NCI-H146 (cell line): ENCODE measurements around the gene ZNF595.
"Not testable (repeated sequence)": the region's sequence is repeated elsewhere in the genome, so short reads cannot be mapped to it uniquely, and the experiment has no call there.

Experiments used
- DNase-seq: peaks from one replicate; lab custom pipeline; 2025; lab: John Stamatoyannopoulos, UW

ZNF595 gene

DNA sequence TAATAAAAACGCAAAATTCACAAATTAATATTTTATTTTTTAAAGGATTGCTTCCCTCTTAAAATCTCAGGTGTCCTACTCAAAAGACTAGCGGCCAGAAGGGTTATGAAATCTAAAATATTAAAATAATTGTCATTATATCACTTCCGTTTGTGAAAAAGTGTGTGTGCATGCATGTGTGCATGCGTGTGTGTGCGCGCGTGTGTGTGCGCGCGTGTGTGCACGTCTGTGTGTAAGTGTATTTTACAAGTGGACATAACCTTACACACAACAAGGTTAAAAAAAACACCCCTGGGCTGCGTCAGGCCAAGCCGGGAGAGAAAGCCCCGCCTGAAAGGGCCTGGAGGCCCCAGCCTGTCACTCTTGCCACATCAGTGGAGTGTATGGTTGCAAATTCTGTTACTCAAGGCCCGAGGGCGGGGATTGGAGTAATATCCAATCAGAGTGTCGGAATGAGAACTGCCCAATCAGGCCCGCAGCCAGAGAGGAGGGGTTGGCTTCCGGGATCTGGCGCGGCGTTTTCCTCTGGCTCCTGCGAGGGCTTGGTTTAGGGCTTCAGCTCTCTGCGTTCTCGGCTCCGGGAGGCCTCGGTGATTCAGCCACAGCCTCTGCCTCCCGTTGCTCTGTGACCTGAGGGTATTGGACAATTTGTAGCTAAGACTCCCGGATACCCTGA is at the start of gene ZNF595:
ZNF595 (plus strand) TSS at position 518 of the 676 bp plus-strand sequence. CDS start 168 bp downstream, outside the sequence.
- not testable (repeated sequence) for DNase-seq

DNA sequence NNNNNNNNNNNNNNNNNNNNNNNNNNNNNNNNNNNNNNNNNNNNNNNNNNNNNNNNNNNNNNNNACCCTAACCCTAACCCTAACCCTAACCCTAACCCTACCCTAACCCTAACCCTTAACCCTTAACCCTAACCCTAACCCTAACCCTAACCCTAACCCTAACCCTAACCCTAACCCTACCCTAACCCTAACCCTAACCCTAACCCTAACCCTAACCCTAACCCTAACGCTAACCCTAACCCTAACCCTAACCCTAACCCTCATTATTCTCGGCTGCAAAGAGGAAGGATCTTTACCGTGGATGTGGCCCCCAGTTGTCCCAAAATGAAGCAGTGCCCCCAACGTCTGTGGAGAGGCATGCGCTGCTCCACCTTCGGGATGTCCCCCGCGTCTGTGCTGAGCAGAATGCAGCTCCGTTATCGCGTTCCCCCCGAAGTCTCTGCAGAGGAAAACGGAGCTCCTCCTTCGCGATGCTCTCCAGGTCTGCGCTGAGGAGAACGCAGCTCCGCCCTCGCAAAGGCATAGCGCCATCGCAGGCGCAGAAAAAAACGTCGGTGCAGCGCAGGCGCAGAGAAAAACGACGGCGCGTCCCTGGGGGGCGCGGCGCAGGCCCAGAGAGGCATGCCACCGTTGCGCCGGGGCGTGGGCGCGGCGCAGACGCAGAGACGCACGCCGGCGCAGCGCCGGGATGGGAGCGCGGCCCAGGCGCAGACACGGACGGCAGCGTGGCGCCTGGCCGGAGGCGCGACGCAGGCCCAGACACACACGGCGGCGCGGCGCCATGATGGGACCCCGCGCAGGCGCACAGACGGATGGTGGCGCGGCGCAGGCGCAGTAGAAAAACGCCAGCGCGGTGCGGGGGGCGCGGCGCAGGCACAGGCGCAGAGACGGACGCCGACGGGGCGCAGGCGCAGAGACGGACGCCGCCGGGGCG is 42.9 kb upstream of the ZNF595 start:
- not testable (repeated sequence) for DNase-seq

DNA sequence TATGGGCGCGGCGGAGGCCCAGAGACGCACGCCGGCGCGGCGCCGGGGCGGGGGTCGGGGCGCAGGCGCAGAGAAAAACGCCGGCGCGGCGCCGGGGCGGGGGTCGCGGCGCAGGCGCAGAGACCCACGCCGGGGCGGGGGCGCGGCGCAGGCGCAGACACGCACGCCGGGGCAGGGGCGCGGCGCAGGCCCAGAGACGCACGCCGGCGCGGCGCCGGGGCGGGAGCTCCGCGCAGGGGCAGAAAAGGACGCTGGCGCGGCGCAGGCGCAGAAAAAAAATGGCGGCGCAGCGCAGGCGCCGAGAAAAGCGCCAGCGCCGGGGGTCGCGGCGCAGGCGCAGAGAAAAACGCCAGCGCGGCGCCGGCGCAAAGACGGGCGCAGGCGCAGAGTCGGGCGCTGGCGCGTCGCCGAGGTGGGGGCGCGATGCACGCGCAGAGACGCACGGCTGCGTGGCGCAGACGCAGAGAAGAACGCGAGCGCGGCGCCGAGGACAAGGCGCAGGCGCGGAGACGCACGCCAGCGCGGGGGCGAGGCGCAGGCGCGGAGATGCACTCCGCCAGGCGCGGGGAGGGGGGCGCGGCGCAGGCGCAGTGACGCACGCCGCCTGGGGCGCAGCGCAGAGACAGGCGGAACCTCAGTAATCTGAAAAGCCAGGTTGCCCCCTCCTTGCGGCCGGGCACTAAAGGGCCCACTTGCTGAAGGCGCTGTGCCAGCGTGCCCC is 41.9 kb upstream of the ZNF595 start:
- DNase-seq, result not testable (repeated sequence)

DNA sequence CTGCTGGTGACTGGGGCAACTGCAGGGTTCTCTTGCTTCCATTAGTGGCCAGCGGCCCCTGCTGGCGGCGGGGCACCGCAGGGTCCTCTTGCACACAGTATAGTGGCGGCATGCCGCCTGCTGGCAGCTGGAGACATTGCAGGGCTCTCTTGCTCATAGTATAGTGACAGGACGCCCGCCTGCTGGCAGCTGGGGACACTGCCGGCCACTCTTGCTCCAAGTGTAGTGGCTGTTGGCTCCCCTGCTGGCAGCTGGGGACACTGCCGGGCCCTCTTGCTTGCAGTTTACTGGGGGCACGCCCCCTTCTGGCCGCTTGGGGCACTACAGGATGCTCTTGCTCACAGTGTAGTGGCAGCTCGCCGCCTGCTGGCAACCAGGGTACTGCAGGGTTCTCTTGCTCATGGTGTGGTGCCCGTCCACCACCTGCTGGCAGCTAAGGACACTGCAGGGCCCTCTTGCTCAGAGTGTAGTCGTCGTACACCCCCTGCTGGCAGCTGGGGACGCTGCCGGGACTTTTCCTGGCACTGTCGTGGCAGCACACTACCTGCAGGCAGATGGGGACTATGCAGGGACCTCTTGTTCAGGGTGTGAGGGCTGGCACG is 41.2 kb upstream of the ZNF595 start:
- not testable (repeated sequence) for DNase-seq

DNA sequence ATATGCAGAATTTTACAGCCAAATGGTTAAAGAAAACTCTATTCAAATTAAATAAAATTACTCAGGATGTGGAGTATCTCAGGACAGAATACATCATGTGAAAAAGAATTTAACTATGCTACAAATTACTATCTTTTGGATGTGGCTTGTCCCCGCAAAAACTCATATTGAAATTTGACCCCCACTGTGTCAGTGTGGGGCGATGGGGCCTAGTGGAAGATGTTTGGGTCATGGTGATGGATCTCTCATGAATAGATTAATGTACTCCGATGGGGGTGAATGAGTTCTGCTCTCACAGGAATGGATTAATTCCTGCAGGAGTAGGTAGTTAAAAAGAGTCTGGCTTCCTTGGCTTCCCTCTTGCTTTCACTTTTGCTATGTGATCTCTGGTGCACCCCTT is 35.0 kb upstream of the ZNF595 start:
- not testable (repeated sequence) for DNase-seq

DNA sequence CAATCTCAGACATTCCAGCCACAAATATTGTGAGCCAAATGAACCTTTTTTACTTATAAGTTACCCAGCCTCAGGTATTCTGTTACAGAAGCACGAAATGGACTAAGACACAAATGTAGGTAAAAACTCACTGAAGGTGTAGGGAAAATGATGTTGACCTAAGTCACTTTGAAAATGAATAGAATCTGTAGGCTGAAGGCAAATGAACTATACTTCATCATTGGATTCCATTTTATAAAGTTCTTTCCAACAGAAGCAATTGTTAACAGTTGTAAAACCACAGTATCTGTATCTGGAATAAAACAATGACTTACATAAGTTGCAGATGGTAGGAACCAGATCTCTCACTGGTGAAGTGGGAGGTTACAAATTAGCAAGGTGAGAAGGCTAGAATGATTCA is 34.5 kb upstream of the ZNF595 start:
- DNase-seq, result not testable (repeated sequence)

DNA sequence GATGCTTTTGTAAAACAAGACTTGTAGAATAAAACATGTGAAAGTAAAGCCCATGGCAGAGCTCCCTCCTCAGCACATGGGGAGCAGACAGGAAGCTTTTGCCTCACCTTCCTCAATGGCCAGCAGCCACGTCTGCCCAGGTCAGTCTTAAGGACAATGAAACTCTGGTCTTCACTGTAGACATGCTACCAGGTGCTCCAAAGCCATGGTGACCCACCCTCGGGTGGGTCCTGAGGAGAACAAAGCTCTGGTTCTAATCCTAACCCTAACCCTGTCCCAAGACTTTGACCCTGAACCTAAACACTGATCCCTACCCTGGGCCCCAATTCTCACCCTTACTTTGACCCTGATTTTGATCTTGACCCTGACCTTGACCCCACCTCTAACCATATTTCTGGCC is 30.2 kb upstream of the ZNF595 start:
- DNase-seq, result not testable (repeated sequence)

DNA sequence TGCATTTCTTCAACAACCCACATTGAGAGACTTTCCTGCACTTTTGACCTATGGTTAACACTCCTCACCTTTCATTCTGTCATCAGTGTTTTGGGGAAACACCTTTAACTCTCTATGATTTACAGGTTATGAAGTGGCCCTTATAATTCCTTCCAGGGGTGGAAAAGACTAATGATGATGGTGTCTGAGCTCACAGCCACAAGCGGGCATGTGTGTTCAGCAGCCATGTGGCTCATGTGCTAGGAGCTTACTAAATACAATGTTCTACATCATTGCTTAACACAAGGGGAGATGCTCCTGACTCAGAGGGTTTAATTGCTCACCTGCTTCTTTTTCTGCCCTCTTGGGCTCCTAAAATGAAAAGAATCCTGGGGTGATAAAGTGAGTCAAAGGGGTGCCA is 28.8 kb upstream of the ZNF595 start:
- not testable (repeated sequence) for DNase-seq

DNA sequence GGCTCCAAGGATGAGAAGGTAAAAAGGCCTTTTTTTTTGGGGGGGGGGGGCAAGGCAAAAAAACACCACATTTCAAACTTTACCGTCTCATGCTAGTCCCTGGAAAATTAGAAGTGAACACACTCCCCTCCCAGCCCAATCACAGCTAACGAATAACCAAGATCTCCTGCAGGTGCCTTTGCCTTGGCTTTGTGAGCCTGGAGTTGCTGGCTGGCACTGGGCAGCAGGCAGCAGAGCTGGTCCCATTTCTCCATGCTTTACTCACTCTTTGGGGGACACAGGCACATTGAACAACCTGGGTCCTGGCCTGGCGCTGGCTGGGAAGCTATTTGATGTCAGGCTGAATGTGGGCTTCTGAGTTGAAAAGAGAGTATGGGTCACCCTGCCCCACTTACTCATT is 25.6 kb upstream of the ZNF595 start:
- DNase-seq, result not testable (repeated sequence)

DNA sequence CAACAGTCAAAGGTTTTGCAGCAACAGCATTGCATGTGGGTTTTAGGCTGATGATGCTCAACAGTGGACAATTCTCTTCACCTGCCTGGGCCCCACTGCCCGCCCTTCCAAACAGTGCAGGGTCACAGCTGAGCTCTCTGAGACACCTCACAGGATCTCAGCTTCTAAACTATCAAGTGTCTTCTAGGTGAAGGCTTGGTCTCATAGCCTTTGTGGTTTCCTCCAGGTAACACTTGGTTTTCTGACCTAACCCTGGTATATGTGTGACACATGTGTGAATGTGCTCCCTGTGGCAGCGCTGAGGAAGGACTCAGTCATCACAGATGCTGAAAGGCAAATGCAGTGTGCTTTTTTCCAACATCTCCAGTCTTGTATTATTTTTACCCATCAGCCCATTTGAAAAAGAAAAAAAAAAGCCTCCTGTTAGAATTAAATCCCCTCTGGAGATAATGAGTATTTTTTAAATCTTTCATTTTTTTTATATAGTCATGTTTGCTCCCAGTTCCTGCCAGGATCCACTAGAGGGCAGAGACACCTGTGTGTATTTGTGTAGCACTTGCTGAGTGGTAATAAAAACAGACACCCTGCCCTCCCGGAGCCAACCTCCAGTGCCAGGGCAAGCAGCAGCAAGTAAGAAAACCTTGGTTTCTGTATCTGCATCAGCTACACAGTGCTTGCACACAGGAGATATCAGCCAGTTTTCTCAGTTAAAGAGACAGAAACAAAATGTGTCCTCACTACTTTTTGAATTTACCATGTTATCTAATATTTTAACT is 24.2 kb upstream of the ZNF595 start:
- not testable (repeated sequence) for DNase-seq

DNA sequence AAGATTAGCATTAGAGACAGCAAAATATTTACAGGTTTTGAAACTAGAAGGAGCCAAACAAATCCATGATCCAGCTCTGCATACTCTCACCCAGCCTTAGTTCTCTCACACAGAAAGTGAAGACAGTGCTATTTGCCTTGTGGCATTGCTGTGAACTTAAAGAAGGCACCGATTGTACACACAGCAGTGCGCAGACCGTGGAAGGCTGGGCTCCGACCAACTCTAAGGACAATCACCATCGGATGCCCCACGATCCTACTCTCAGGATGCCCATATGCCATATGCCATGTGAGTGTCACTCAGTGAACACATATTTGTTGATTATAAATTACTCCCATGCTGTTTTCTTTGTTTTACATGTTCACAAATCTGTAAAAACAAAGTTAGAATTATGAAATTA is 19.8 kb upstream of the ZNF595 start:
- DNase-seq, result not testable (repeated sequence)

DNA sequence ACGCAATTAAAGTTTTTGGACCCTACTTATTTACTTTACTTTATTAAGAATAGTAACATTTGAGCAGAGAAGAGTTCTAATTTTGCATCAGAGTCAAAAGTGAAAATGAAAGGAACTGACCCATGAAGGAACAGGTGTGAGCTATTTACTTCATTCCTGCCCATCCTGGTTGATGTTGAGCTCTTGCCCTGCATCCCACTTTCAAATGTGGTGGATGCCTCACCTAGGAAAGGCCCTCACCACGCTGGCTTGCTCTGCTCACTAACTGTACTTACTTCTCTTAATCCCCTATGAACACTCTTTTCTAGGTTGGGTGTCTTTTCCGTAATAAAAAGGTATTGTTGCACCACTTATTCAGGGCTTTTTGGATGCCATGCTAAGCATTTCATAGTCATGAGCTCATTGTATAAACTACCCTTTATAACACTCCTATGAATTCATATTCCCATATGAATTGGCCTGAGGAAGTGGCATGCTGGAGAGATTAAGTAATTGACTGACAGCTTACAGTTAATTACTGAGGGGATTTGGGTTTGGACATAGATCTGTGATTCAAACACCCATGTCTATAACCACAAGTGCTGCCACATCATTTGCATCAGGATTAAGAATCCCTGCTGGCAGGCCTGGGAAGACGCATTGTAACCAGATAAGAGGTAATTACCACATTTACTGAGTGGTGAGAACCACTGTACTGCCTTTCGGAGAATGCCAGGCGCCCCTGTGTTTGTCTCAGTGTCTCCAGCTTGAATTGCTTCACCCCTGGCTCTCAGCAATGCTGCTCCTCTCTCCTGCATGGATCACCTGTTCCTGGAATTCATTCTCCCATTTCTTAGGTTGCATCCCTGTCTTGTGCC is 16.3 kb upstream of the ZNF595 start:
- DNase-seq, result not testable (repeated sequence)

DNA sequence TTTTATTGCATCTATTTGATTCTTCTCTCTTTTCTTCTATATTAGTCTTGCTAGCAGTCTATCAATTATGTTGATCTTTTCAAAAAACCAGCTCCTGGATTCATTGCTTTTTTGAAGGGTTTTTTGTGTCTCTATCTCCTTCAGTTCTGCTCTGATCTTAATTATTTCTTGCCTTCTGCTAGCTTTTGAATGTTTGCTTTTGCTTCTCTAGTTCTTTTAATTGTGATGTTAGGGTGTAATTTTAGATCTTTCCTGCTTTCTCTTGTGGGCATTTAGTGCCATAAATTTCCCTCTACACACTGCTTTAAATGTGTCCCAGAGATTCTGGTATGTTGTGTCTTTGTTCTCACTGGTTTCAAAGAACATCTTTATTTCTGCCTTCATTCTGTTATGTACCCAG is 14.9 kb upstream of the ZNF595 start:
- not testable (repeated sequence) for DNase-seq

DNA sequence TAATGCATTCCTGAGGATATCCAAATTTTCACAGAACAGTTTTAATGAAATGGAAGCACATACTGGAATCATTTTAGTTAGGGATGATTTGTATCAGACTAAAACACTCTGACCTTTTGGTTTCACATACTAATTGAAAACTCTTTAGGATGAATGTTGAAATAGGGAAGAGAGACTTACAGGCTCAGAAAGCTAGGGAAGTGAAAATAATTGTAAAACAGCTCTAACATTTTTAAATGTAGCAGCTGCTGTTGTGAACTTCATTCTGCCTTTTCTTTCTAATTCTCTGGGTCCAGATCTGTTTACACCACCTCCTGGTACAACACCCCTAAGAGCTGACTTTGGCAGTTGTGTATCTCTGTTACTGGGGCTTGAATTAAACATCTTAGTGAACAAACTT is 9.7 kb upstream of the ZNF595 start:
- not testable (repeated sequence) for DNase-seq

DNA sequence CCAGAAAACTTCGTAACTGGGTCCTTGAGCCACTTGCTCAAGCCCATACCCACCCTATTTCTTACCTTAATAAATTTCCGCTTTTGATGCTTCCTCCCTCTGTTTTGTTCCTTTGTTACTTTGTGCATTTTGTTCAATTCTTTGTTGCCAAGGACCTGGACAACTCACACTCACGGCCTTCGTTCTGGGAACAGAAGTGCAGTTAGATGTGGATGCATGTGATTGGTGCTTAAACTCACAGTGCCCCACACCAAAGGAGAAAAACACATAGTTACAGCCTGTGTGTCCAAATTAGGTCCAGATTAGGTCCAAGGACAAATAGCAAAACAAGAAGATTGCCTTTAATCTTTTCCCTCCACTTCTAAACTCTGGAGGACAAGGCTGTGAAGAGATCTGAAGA is 1.9 kb upstream of the ZNF595 start:
- not testable (repeated sequence) for DNase-seq

DNA sequence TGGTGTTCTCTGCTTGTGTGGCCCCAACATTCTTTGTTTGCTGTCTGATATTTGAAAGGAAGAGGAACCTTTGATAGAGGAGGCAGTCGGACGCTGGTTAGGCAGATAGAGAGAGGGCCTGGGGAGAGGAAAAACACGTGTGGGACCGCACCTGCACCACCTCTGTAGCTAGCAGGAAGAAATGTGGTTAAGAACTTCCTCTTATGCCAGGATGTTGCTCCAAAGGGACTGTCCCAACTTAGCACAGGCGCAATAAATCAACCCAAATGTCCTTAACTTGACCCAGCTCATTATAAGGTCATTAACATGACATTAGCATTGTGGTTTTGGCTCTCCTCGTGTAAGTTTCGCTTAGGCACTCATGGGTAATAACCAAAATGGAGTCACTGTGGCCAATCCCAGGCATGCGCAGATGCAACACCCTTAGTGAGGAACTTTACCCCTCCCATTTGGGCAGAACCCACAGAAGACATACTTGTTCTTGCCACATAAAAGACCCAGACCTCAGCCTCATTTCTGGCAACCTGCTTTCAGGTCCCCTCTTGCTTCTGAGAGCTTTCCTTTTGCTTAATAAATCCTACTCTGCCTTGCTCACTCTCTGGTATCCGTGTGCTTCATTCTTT is 1.4 kb upstream of the ZNF595 start:
- DNase-seq, result not testable (repeated sequence)

DNA sequence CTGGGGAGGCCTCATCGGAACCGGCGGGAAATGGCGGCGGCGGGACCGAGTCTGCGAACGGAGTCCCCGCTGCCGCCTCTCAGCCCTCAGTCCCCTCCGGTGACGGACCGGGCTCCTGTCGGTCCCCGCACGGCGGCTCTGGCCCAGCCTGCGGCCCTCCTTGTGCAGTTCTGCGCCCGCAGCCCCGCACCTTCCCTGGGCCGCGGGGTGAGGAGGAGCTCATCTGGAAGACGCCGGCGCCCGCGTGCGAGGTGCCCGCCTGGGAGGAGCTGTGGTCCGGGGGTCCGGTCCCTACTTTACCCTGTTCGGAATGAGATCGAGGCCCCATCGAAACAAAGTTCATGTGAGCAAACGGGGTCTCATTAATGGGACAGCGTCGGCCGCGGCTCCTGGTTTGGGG is 400 bp downstream of the ZNF595 start:
- DNase-seq, result not testable (repeated sequence)

DNA sequence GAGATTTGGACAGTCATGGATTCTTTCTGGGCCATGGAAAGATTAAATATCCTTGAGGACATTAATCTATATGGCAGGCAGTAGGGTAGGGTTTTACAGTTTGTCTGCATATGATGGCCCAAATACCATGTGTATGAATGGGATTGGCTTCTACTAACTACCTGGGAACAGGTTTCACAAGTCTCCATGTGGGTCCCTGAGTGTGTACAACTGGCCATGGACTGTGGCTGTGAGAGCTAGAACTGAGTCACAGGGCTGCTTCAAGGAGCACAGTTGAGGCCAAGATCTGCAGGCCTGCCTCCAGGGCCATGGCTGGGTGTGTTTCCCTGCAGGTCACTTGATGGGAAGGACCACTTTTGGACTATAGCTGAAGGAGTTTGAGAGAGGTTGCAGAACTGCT is 11.6 kb downstream of the ZNF595 start:
- not testable (repeated sequence) for DNase-seq

DNA sequence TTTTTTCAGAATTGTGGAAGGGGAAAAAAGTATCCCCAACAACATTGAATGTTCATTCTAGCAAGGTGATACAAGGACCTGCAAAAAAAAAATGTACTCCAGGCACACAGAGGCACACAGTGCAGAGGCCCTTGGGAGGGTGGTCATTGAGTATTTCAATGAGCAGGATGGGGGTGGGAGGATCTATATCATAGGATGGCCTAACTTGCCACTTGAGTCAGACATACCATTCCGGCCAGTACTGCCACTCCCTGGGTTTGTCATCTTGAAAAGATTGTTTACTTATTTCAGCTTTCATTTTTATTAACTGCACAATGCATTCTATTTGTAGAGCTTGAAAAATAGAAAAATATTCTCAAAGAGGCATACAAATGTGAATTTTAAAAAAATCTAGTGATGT is 18.7 kb downstream of the ZNF595 start:
- DNase-seq, result no peak

DNA sequence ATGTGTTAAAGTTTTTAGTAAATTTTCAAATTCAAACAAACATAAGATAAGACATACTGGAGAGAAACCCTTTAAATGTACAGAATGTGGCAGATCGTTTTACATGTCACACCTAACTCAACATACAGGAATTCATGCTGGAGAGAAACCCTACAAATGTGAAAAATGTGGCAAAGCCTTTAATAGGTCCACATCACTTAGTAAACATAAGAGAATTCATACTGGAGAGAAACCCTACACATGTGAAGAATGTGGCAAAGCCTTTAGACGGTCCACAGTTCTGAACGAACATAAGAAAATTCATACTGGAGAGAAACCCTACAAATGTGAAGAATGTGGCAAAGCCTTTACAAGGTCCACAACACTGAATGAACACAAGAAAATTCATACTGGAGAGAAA is 32.8 kb downstream of the ZNF595 start:
- DNase-seq, result no peak
